ENCODE measurements around the gene COMMD3. TPM values are rescaled to one million over a fixed set of nuclear protein-coding genes. Genes with fewer than 3 reads are reported as not detected.

Gene COMMD3
- total RNA-seq, 1 donor from 2014 or later: 51.0 TPM

Other genes starting within 250 kb of the COMMD3 start
- not detected for gene EBLN1, start 98.4 kb upstream of the COMMD3 start, total RNA-seq
- 48.4 TPM for gene BMI1, start 4.7 kb downstream of the COMMD3 start, total RNA-seq
- gene SPAG6, start 29.1 kb downstream of the COMMD3 start, total RNA-seq: 10.4 TPM